ENCODE measurements around the gene FDXACB1.

DNA sequence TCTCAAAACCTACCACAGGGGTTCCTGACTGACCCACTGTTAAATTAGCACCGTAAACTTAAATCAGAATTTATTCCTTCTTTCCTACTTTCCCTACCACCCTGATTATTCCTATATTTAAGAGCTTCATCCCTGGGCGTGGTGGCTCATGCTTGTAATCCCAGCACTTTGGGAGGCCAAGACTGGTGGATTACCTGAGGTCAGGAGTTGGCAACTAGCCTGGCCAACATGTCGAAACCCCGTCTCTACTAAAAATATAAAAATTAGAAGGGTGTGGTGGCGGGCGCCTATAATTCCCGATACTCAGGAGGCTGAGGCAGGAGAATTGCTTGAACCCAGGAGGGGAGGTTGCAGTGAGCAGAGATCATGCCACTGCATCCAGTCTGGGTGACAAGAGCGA is 27.9 kb downstream of the FDXACB1 start:
- TF ChIP-seq, protein P1, sequence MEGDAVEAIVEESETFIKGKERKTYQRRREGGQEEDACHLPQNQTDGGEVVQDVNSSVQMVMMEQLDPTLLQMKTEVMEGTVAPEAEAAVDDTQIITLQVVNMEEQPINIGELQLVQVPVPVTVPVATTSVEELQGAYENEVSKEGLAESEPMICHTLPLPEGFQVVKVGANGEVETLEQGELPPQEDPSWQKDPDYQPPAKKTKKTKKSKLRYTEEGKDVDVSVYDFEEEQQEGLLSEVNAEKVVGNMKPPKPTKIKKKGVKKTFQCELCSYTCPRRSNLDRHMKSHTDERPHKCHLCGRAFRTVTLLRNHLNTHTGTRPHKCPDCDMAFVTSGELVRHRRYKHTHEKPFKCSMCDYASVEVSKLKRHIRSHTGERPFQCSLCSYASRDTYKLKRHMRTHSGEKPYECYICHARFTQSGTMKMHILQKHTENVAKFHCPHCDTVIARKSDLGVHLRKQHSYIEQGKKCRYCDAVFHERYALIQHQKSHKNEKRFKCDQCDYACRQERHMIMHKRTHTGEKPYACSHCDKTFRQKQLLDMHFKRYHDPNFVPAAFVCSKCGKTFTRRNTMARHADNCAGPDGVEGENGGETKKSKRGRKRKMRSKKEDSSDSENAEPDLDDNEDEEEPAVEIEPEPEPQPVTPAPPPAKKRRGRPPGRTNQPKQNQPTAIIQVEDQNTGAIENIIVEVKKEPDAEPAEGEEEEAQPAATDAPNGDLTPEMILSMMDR (conservative IDR thresholded peaks at IDR 0.05; ENCODE audit: low read depth, low read length) = no peak
- TF ChIP-seq FOS (IDR thresholded peaks at IDR 0.05; ENCODE audit: low read depth, low read length) (no peak), MAFK (IDR thresholded peaks at IDR 0.05; ENCODE audit: low read depth, low read length) (no peak), POLR2A (IDR thresholded peaks at IDR 0.05; ENCODE audit: low read depth, low read length) (no peak), CEBPB (IDR thresholded peaks at IDR 0.05; ENCODE audit: low read depth, low read length) (no peak), RAD21 (IDR thresholded peaks at IDR 0.05; ENCODE audit: low read length) (no peak), RFX5 (IDR thresholded peaks at IDR 0.05; ENCODE audit: low read depth, low read length) (no peak), BHLHE40 (IDR thresholded peaks at IDR 0.05; ENCODE audit: low read depth, low read length) (no peak), SMC3 (IDR thresholded peaks at IDR 0.05; ENCODE audit: low read depth, low read length) (no peak), MXI1 (IDR thresholded peaks at IDR 0.05; ENCODE audit: borderline replicate concordance, low read depth, low read length) (no peak), NFE2L2 (IDR thresholded peaks at IDR 0.05; ENCODE audit: low read depth, low read length) (no peak)
- TF ChIP-seq, protein P2, sequence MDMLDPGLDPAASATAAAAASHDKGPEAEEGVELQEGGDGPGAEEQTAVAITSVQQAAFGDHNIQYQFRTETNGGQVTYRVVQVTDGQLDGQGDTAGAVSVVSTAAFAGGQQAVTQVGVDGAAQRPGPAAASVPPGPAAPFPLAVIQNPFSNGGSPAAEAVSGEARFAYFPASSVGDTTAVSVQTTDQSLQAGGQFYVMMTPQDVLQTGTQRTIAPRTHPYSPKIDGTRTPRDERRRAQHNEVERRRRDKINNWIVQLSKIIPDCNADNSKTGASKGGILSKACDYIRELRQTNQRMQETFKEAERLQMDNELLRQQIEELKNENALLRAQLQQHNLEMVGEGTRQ (IDR thresholded peaks at IDR 0.05; ENCODE audit: low read depth, low read length) = no peak
- TF ChIP-seq, protein P3, sequence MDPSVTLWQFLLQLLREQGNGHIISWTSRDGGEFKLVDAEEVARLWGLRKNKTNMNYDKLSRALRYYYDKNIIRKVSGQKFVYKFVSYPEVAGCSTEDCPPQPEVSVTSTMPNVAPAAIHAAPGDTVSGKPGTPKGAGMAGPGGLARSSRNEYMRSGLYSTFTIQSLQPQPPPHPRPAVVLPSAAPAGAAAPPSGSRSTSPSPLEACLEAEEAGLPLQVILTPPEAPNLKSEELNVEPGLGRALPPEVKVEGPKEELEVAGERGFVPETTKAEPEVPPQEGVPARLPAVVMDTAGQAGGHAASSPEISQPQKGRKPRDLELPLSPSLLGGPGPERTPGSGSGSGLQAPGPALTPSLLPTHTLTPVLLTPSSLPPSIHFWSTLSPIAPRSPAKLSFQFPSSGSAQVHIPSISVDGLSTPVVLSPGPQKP (IDR thresholded peaks at IDR 0.05; ENCODE audit: borderline replicate concordance, low read depth, low read length) = no peak
